NCI-H1092 treated with DMSO at 0.1 percent for 48 hours (cell line): Measurements from ENCODE around the gene ERVMER34-1.

Source experiments
- DNase-seq: peaks from one replicate; lab custom pipeline; 2025; lab: John Stamatoyannopoulos, UW

ERVMER34-1 gene

DNA sequence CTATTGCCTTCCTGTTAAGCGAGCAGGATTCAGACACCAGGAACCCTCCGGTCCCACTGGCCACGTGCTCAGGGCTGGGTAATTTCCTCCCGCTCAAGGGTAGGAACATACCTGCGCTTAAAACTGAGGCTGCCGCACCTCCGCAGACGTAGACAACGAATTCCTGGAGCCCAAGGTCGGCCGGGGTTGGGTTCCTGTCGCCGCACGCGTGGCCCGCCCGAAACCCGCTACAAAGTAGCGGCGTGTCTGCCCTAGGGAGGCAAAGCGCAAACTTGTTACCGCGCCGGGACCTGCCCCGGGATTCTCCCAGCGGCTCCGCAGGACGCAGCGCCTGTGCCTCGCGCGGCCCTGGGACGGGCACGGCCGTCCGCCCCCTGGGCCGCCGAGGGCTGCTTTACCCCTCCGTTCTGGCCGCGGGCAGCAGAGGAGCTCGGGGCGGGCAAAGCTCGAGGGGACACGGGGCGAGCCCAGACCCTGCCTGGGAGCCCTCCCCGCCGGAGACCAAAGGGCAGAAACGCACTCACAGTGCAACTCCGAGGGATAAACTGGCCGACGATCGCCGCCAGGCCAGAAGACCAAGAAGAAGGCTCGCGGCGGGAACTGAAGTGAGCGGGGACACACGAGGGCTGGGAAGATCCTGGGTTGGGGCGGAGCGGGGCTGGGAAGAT, at the start of gene ERVMER34-1:
Gene ERVMER34-1 (minus strand): TSS at position 607 of the 668 bp plus-strand sequence. CDS start 5,905 bp downstream, outside the sequence.
- DNase-seq = no peak

DNA sequence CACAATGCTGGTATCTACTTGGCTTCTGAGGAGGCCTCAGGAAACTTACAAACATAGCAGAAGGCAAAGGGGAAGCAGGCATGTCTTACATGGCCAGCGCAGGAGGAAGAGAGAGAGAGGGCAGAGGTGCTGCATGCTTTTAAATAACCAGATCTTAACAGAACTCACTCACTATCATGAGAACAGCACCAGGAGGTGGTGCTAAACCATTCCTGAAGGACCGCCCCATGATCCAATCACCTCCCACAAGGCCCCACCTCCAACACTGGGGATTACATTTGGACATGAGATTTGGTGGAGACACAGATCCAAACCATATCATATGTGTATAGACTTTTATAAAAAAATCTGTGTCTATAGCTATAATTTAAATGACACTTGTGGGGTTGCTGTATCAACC, 48.6 kb upstream of the ERVMER34-1 start:
- no peak for DNase-seq

- no peak for DNase-seq
Observed at GRCh38 chr4:52795533-52795932, 44.3 kb upstream of the ERVMER34-1 start.

GRCh38 chr4:52791936-52792335, 40.7 kb upstream of the ERVMER34-1 start:
- DNase-seq = no peak

- no peak for DNase-seq
Observed at GRCh38 chr4:52789774-52790173, 38.5 kb upstream of the ERVMER34-1 start.

DNA sequence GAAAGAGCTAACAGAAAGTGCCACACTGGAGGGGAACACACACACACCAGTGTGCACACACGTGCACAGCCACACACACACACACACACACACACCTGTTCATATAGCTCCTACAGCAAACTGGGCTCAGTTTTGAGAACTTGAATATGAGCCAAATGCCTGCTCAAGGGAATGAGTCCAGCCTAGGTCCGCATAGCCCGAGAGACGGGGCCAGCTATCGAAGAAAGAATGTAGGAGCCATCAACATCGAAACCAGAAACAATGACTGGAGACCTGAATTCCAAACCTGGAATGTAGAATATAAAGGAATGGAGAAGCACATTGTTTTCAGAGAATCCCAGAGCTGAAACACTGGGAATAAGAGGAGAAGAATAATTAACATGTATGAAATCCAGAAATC, 37.6 kb upstream of the ERVMER34-1 start:
- no peak for DNase-seq

DNA sequence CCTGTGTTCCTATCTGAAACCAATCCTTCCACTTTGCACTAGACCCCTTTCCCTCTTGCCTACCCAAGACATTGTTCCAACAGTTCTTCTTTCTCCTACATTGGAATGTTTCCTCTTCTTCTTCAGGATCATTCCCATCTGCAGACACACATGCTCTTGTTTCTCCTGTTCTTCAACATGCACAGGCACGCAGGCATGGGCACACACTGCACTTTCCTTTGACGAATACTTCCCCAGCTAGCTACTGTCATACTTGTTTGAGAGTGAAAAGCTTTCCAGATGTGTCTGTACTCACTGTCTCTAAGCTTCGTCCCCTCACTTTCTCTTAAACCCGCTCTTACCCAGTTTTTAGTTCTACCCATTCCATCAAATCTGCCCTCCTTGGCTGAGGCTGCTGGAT, 31.8 kb upstream of the ERVMER34-1 start:
- DNase-seq = no peak

GRCh38 chr4:52780617-52781354, 29.6 kb upstream of the ERVMER34-1 start:
- DNase-seq = no peak

DNA sequence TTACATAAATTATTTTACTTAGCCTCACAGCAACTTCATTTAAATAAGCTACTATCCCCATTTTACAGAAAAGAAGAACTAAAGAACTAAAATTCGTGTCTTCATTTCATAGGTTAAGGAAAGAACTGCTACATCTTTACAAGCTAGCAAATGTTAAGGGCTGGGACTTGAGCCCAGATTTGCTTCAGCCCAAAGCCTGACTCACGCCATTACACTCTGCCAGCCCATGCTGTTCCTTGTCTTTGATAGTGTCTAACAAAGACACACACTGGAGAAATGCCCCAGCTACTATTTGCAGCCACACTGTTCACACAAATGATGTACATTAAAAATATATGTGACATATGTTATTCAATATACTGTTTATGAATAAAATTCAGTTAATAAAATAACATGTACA, 29.0 kb upstream of the ERVMER34-1 start:
- DNase-seq = no peak

- no peak for DNase-seq
Observed at GRCh38 chr4:52760256-52760655, 9.0 kb upstream of the ERVMER34-1 start.

- DNase-seq = no peak
Observed at GRCh38 chr4:52755426-52755825, 4.2 kb upstream of the ERVMER34-1 start.

DNA sequence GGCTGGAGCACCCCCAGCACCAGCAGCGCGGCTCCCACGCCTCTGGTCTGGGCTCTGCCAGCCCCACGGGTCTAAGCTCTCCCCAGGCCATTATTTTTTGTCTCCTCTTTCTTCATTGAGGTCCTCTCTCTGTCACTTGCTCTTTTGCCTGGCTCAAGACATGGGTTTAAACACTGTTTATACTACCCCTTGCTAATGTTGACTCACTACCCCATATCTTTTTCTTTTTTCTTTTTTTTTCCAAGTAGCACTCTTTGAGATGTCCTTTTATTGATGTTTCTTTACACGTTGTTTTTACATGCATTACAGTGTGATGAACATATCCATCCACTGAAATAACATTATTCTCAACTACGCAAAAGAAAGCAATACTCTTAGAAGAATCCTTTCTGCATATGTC, 1.7 kb upstream of the ERVMER34-1 start:
- DNase-seq = no peak

DNA sequence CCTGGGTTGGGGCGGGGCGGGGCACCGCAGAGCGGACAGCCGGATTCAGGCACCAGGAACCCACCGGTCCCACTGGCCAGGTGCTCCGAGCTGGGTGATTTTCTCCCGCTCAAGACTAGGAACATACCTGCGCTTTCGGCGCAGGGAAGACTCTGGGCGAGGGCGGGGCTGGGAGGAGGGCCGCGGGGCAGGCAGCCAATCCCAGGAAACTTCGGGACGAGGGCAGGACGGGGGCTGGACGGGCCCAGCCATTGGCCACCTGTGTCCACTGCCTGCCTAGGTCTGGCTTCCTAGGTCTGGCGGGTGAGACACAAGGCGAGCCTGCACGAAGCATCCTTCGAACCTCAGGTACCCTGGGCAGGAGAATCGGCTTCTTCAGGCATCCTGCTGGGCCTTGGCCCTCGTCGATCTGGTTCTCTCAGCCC, 274 bp upstream of the ERVMER34-1 start:
- DNase-seq = no peak

GRCh38 chr4:52750213-52750612, 1.0 kb downstream of the ERVMER34-1 start:
- DNase-seq = no peak

DNA sequence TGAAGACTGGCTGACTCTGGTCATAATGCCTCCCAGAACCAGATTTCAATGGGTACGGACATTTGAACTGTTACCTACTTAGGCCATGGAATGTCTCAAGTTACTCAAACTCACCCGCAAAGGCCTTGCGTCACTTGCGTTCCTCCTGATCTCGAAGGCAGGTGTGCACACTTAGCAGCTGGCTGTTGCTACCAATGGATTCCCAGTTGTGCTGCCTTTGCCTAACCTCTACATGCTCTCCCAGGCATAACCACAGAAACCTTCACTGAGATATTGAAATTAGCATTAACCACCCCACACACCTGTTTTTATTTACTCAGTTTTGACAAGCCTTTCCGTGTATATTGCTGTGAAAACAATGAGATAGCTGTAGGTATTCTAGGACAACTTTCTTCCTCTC, 2.8 kb downstream of the ERVMER34-1 start:
- DNase-seq = no peak

DNA sequence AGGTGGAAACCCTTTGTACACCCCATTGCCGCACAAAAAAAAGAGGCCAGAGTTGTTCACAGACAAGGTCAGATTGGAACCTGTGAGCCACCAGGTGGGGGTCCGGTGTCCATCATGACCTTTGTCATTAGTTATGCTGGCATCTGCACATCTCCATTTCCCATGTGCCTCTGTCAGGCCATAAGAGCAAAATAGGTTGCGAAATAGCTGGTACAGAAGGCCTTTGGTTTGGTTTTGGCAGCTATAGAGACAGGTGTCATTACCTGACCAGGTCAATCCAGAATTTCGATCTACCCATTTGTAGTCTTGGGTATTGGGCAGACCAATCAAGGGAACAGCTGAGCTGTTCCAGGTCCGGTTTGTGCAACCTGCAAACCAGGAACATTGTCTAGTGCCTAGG, 6.6 kb downstream of the ERVMER34-1 start:
- DNase-seq = no peak

GRCh38 chr4:52743444-52744019, 7.7 kb downstream of the ERVMER34-1 start:
- no peak for DNase-seq

DNA sequence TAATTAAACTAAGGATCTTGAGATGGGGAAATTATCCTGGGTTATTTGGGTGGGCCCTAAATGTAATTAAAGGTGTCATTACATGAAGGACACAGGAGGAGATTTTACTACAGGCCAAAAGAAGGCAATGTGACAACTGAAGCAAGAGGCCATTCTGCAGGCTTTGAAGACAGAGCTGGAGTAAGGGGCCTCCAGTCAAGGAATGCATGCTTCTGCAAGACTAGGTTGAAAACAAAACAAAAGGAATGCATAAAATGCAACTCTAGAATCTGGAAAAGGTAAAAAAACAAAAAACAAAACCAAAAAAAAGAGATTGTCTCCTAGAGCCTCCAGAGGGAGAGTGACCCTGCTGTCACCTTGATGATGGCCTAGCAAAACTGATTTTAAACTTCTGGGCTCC, 21.6 kb downstream of the ERVMER34-1 start:
- DNase-seq = no peak

DNA sequence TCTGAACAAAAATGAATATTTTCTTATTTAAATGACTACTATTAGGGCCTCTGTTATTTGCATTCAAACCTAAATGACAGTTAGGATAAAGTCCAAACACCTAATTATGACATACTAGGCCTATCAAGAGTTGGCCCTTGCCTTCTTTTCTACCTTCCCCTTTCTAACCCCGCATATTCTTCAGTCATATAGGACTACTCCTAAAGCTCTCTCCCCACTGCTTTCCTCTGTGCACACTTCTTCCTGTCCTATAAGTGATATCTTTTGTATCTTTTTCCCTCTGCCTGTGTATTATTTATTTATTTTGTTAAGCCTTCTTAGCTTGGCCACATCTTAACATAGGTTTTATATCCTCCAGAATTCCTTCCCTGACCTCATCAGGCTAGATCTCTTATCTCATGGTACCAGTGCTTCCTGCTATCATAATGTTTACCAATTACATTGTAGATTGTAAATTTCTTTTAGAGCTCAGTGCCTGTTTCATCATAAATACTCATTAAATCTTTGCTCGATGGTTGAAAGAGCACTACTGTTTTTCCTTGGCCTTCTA, 22.5 kb downstream of the ERVMER34-1 start:
- no peak for DNase-seq

GRCh38 chr4:52726826-52727580, 24.2 kb downstream of the ERVMER34-1 start:
- DNase-seq = no peak

DNA sequence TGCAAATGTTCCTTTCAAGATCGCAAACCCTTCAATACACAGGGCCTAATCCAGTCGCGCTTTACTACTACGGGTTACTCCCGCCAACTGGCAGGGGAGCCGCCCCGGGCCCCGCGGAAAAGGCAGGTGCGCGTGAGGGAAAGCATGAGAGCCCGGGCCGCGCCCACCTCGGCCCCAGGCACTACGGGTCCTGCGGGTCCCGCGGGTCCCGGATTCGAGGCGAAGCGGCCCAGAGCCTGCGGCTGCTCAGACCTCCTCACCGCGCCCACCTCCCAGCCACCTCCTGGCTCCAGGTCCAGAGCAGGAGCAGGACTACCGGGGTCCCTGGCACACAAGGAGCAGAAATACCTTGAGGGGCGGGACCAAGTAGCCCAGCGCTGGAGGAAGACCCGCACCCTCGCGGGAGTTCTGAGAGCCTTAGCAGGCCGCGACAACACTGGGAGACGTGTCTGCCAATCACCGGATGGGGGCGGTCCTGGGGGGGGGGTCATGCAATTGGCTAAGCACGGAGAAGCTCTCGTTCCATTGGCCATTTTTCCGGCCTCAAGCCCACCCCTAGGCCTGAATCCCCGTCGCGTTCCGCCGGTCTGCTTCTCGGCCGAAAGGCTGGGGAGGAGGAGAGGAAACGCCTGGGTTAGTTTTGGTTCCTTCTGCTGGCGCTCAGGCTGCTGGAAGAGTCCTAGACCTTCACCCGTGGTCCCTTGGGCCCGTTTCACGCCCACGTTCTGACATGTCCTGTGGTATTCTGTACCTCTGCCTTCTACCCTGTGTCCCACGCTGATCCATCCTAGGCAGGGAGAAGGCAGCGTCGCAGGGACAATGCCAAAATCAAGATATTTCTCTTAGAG, 29.0 kb downstream of the ERVMER34-1 start:
- peak; percentile 91 for DNase-seq
